Adrenal gland (tissue), 12 donors: Measurements from ENCODE around the gene MICAL3. TPM values are rescaled to one million over a fixed set of nuclear protein-coding genes. Genes with fewer than 3 reads are reported as not detected.
A peak's percentile ranks its signal among the peaks of the same experiment; 100 is the strongest.

Experiments used
- DNase-seq, 7 donors: peaks; one replicate each; pipeline ENCODE4 v3.0.0-alpha.2; 2019 to 2020
- H3K27ac ChIP-seq, 5 donors: fragments of 200-600 bp; sonication (generic) in 4 of 5; 1 replicate in 3 of 5; 2 replicates in 2 of 5; pipeline versions ENCODE4 v1.5.1 to v1.8.0; 2016 to 2020; ENCODE audit warnings: mild to moderate bottlenecking in 1 of 5
- H3K27me3 ChIP-seq: fragments of 200-600 bp; 2 replicates; pipeline ENCODE4 v1.8.0; 2021
- H3K36me3 ChIP-seq, 2 donors: fragments of 200-600 bp; replicated peaks in 1 of 2; 1 replicate in 1 of 2; 2 replicates in 1 of 2; pipeline versions ENCODE4 v1.5.1 to v1.8.0; 2018 to 2022
- H3K4me1 ChIP-seq, 2 donors: fragments of 200-600 bp; replicated peaks in 1 of 2; 1 replicate in 1 of 2; 2 replicates in 1 of 2; pipeline versions ENCODE4 v1.5.1 to v1.8.0; 2018 to 2021
- H3K4me3 ChIP-seq, 4 donors: fragments of 200-600 bp; sonication (generic) in 3 of 4; one replicate each; pipeline ENCODE4 v1.5.1; 2016 to 2018
- H3K9me3 ChIP-seq, 3 donors: fragments of 200-600 bp; sonication (generic) in 1 of 3; replicated peaks in 1 of 3; 1 replicate in 2 of 3; 2 replicates in 1 of 3; pipeline versions ENCODE4 v1.5.1 to v1.8.0; 2016 to 2021
- POLR2A ChIP-seq, 2 donors: fragments of 450-650 bp; IDR thresholded peaks; one replicate each; pipeline ENCODE4 v1.6.1; 2017; ENCODE audit warnings: antibody characterized with exemption in 2 of 2, mild to moderate bottlenecking in 2 of 2, moderate library complexity in 1 of 2
- WGBS, 4 donors: extraction: QIAGEN DNeasy Blood & Tissue Kit in 2 of 4; methylation state at CpG; one replicate each; pipeline versions ENCODE4 v1.1.5 to v1.1.7; 2013 to 2017; 5-methylcytosine and 5-hydroxymethylcytosine counted together
- intact Hi-C, 2 donors: fragments of 100-400 bp; cut with DNase I; formaldehyde crosslinking; loops; one replicate each; pipeline versions ENCODE4 v1.14.1 to v1.15.0; 2022 to 2023
- polyA plus RNA-seq, 3 donors: library from polyadenylated mRNA; stranded (reverse); fragments of 200-250 nt in 2 of 3; fragments of 350-450 nt in 1 of 3; fragmentation: Illumina TruSeq in 1 of 3; extraction: RNeasy Lipid Tissue Mini Kit (QIAGEN cat#74804) in 1 of 3; gene quantifications; one replicate each; pipeline ENCODE4 v1.2.3, GENCODE V29; 2013 to 2014
- total RNA-seq, 9 donors: library from RNA; depleted of rRNA in 4 of 9; stranded (reverse); fragments of >200 nt in 4 of 9; fragments of 120-200 nt in 1 of 9; fragmentation: NEBNext Ultra II Directional in 1 of 9; extraction: Animal tissue kit (Norgen Biotek cat#: 25700) in 1 of 9; gene quantifications; one replicate each; pipeline versions ENCODE4 v1.1.0 to v1.2.4, GENCODE V29; 2013 to 2023
- TF ChIP-seq, protein P1 (sequence below), 6 experiments: fragments of 450-650 bp in 4 of 6; fragments of 200-600 bp in 2 of 6; sonication (generic) in 1 of 6; IDR thresholded peaks; 1 replicate in 5 of 6; 2 replicates in 1 of 6; pipeline versions ENCODE4 v1.5.1 to v1.8.0; 2016 to 2021; ENCODE audit warnings: antibody characterized with exemption in 6 of 6, mild to moderate bottlenecking in 2 of 6, moderate library complexity in 1 of 6
- donor health status: healthy with polysubstance abuse.
- donor health status: Bipolar disorder and iron deficiency.
- donor health status: DM: yes; HTN: yes; CAD: no.
- donor health status: DM: no; HTN: no; CAD: no.
- donor health status: DM: no; HTN: no; CAD: no.
- donor health status: DM: yes; HTN: yes; CAD: no.

Gene MICAL3
- total and polyA plus RNA-seq, 12 donors, result 10.9 to 82.6 (median 34.4) TPM

DNA sequence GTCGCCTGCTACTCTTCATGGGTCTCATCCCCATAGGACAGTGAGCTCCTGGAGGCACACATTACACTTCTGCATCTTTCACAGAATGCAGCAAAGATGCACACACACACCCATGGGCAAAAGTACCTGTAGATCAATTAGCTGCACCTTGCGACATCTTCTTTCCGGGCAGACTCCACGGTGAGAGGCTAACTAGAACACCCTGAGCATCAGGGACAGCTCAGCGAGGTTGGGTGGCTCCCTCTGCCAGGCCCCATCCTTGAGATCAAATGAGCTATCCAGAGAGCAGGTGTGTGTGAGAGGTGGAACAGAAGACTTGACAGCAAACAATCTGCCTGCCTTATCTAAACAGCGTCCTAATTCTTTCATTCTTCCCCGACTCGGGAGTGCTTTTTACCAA lies 154.0 kb downstream of the MICAL3 start:
- intact Hi-C loops, result loop anchor here in 1 of 2 donors (10.0 kb wide), 1 partner anchor 106 kb away; no protein-coding TSS in a partner anchor
- no peak for DNase-seq
- H3K27me3 ChIP-seq, result no peaks in the 10 kb centered on the region
- no peaks in the 10 kb centered on the region for H3K9me3 ChIP-seq
- H3K27ac ChIP-seq, result no peak overlapping the region
- TF ChIP-seq, protein P1, sequence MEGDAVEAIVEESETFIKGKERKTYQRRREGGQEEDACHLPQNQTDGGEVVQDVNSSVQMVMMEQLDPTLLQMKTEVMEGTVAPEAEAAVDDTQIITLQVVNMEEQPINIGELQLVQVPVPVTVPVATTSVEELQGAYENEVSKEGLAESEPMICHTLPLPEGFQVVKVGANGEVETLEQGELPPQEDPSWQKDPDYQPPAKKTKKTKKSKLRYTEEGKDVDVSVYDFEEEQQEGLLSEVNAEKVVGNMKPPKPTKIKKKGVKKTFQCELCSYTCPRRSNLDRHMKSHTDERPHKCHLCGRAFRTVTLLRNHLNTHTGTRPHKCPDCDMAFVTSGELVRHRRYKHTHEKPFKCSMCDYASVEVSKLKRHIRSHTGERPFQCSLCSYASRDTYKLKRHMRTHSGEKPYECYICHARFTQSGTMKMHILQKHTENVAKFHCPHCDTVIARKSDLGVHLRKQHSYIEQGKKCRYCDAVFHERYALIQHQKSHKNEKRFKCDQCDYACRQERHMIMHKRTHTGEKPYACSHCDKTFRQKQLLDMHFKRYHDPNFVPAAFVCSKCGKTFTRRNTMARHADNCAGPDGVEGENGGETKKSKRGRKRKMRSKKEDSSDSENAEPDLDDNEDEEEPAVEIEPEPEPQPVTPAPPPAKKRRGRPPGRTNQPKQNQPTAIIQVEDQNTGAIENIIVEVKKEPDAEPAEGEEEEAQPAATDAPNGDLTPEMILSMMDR (IDR thresholded peaks at IDR 0.05), result no peak
- no peak for TF ChIP-seq POLR2A (IDR thresholded peaks at IDR 0.05)
- no peak overlapping the region for H3K4me3 ChIP-seq
- peaks cover 0 to 44% of the 10 kb centered on the region in 2 donors for H3K36me3 ChIP-seq
- 82 to 93% (median 87%) methylated on average over 6 to 8 of the region's 8 CpGs for WGBS, 4 donors
- peaks cover 0 to 3% of the 10 kb centered on the region in 2 donors for H3K4me1 ChIP-seq

DNA sequence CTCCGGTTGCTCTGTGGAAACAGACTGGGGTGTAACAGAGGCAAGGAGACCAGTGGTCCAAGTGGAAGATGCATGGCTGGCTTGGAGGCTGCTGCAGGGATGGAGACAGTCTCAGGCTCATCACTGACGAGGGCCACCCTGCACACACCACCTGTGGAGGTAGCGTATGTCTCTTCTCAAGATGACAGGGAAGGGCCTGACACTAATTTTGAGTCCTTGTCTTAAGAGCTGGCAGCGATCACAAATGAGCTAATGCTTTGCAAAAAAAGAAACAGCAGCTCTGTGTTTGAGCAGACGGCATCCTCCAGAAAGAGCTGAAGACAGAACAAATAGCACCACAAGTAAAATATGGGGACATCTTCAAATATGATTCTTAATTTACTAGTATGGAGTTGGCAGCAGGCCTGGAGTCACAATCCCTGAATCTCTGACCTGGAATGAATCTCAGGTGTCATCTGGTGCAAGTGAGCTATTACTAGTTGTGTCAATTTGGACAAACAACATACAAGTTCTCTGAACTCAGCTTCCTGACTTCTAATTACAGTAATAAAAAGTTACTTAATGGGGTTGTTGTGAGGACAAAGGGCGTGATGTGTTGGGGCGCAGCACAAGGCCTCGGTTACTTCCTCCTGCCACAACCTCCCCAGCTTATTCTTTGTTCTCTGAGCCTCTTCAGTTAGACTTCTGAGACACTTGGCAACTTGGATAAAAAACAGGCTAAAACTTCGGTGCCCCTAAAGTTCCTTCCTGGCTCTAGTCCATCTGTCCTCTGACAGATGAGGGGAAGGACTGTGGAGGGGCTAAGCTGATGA lies 154.9 kb downstream of the MICAL3 start:
- 84 to 90% (median 87%) methylated on average over 9 of the region's 9 CpGs for whole genome bisulfite sequencing, 4 donors
- no peaks in the 10 kb centered on the region for H3K27me3 ChIP-seq
- no peak for DNase-seq
- no peak overlapping the region for H3K27ac ChIP-seq
- intact Hi-C loops, result loop anchor here in 1 of 2 donors (10.0 kb wide), 1 partner anchor 105 kb away; no protein-coding TSS in a partner anchor
- H3K4me1 ChIP-seq, result peaks cover 0 to 3% of the 10 kb centered on the region in 2 donors
- TF ChIP-seq, protein P1 (IDR thresholded peaks at IDR 0.05), result no peak
- TF ChIP-seq POLR2A (IDR thresholded peaks at IDR 0.05), result no peak
- H3K9me3 ChIP-seq, result no peaks in the 10 kb centered on the region
- H3K4me3 ChIP-seq, result no peak overlapping the region
- H3K36me3 ChIP-seq, result peaks cover 0 to 53% of the 10 kb centered on the region in 2 donors

DNA sequence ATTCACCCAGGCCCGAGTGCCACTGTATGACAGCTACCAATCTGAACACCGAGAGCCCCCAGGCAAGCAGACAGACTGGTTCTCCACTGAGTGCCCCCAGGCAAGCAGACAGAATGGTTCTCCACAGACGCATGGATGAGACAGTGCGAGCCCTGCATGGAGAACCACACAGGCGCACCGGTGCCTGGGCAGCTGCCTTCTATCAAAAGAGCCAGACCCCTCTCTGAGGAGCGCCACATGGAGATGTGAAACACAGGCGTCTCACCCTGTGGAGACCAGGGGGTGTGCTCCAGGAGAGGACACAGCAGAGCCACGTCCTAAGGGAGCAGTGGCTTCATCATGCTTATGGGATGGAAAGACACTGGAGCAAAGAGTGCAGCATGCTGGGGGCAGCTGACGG lies 155.6 kb downstream of the MICAL3 start:
- no peak for DNase-seq
- intact Hi-C loops, result no loop called here
- Histone ChIP-seq H3K9me3 (no peaks in the 10 kb centered on the region), H3K4me3 (no peak overlapping the region), H3K4me1 (peaks cover 0 to 3% of the 10 kb centered on the region in 2 donors), H3K36me3 (peaks cover 0 to 60% of the 10 kb centered on the region in 2 donors), H3K27ac (no peak overlapping the region), H3K27me3 (no peaks in the 10 kb centered on the region)
- WGBS, 4 donors, result 78 to 95% (median 90%) methylated on average over 5 to 10 of the region's 10 CpGs
- TF ChIP-seq POLR2A (IDR thresholded peaks at IDR 0.05), result no peak
- TF ChIP-seq, protein P1 (IDR thresholded peaks at IDR 0.05), result no peak

DNA sequence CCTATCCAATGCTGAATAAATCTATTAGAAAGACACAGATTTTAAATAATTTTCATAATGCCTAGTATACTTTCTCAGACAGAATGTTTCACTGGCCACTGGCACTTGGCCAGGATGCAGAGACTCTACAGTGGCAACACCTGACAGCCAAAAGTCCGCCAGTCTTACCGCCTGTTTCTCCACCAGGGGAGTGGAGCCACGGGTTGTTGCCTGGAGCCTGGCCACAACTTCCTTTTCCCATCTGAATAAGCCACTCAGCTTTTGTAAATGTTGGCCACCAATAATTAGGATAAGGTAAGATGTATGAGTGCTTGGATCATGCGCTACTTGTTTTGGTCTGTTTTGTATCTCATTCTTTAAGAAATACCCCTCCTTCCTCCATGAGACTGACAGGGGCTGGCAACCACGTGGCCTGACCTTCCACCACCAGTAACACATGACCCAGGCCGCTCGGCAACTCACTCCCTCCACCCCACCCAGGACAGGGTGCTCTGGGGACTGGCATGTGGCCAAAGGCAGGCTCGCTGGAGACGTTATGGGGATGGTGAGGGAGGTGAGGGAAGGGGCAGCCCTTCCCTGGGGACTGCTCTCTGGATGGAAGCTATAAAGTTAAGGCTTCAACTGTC lies 157.1 kb downstream of the MICAL3 start:
- intact Hi-C loops, result no loop called here
- H3K4me1 ChIP-seq, result peaks cover 0 to 3% of the 10 kb centered on the region in 2 donors

More for the DNA sequence above, 157.1 kb downstream of the MICAL3 start:
- Histone ChIP-seq H3K4me3 (no peak overlapping the region), H3K27me3 (no peaks in the 10 kb centered on the region), H3K27ac (no peak overlapping the region), H3K36me3 (peaks cover 0 to 63% of the 10 kb centered on the region in 2 donors), H3K9me3 (no peaks in the 10 kb centered on the region)
- no peak for TF ChIP-seq POLR2A (IDR thresholded peaks at IDR 0.05)
- TF ChIP-seq, protein P1 (IDR thresholded peaks at IDR 0.05), result no peak
- DNase-seq, result peak in 2 of 7 donors; percentile 16 to 40
- 52 to 74% (median 57%) methylated on average over 7 to 9 of the region's 9 CpGs for WGBS, 4 donors
